ENCODE results near the gene NOA1. TPM values are rescaled to one million over a fixed set of nuclear protein-coding genes. Genes with fewer than 3 reads are reported as not detected.
A peak's percentile ranks its signal among the peaks of the same experiment; 100 is the strongest.

The NOA1 gene
- total and polyA plus RNA-seq, 2 donors (not counting 3 experiments of a cell fraction or from before 2014, with no cell fraction given): 13.9 to 17.1 TPM

GRCh38 chr4:56981795-56982201 is 4.4 kb upstream of the NOA1 start:
- H3K36me3 ChIP-seq (ENCODE audit: control insufficient read depth in 2 of 2, extremely low read depth in 1 of 2, insufficient read depth in 2 of 2, low read length in 2 of 2): peaks cover 3 to 8% of the 10 kb centered on the region in 2 experiments
- FAIRE-seq: peak; percentile 82
- no peaks in the 10 kb centered on the region for H3K9me3 ChIP-seq (replicated peaks; ENCODE audit: control insufficient read depth, insufficient read depth, low read length)
- H2AFZ ChIP-seq (ENCODE audit: low read depth, low read length): no peak overlapping the region
- dilution Hi-C loops (cut with MboI; ENCODE audit: extremely low pct_ligation_motif_present, low sequenced_read_pairs) (no loop called here), intact Hi-C loops (cut with micrococcal nuclease) (loop anchor here (1.0 kb wide), 1 partner anchor 39 kb away; no protein-coding TSS in a partner anchor)
- no peaks in the 10 kb centered on the region for H4K20me1 ChIP-seq (replicated peaks; ENCODE audit: control insufficient read depth, extremely low read depth, insufficient read depth, low read length)
- POLR2A ChIA-PET: interaction anchor here (0.6 to 1.4 kb wide), 3 partner anchors 14 to 127 kb away, joined by 3 to 4 read pairs (median 4); no protein-coding TSS in a partner anchor
- H3K9ac ChIP-seq (replicated peaks; ENCODE audit: extremely low read depth, insufficient read depth, low read length): peak overlapping the region; percentile 97
- H3K4me1 ChIP-seq (ENCODE audit: control insufficient read depth, extremely low read depth, insufficient read depth, low read length): peaks cover 34% of the 10 kb centered on the region
- DNase-seq (ENCODE audit: low read depth, low spot score): peak; percentile 93
- H3K4me3 ChIP-seq (replicated peaks in 1 of 3; ENCODE audit: insufficient read depth in 1 of 3, low read depth in 1 of 3, low read length in 3 of 3): peak overlapping the region in 2 of 3 experiments; percentile 19 to 67
- peak; percentile 73 for TF ChIP-seq FOS (IDR thresholded peaks at IDR 0.05; ENCODE audit: borderline replicate concordance, insufficient read depth, low read length)
- no peak for TF ChIP-seq MAX (IDR thresholded peaks at IDR 0.05; ENCODE audit: insufficient read depth, insufficient read length)
- peak; percentile 85 for TF ChIP-seq GATA2 (IDR thresholded peaks at IDR 0.05; ENCODE audit: insufficient read depth, insufficient read length, low read depth, low read length)
- TF ChIP-seq EZH2 (IDR thresholded peaks at IDR 0.05; ENCODE audit: borderline replicate concordance, low read depth, low read length, severe bottlenecking): no peak
- peak; percentile 95 for TF ChIP-seq JUN (IDR thresholded peaks at IDR 0.05; ENCODE audit: borderline replicate concordance, insufficient read depth, insufficient read length, low read depth)
- TF ChIP-seq POLR2AphosphoS5 (IDR thresholded peaks at IDR 0.05; ENCODE audit: insufficient read depth, low read depth, low read length): peak; percentile 70
- TF ChIP-seq MYC (IDR thresholded peaks at IDR 0.05; ENCODE audit: low read depth, low read length): no peak
- no peak for TF ChIP-seq CTCF (IDR thresholded peaks at IDR 0.05; ENCODE audit: extremely low read depth in 1 of 2, insufficient read depth in 1 of 2, low read depth in 1 of 2, low read length in 2 of 2)
- peak; percentile 40 for TF ChIP-seq POLR2A (IDR thresholded peaks at IDR 0.05; ENCODE audit: low read depth, low read length)
- H3K27me3 ChIP-seq (ENCODE audit: control insufficient read depth in 2 of 2, insufficient read depth in 2 of 2, low read length in 2 of 2): no peaks in the 10 kb centered on the region
- BruUV-seq (replicated peaks): no TSS peak
- H3K9me1 ChIP-seq (replicated peaks; ENCODE audit: control insufficient read depth, extremely low read depth, insufficient read depth, low read length): no peaks in the 10 kb centered on the region
- H3K79me2 ChIP-seq (ENCODE audit: control insufficient read depth, insufficient read depth, low read length): peaks cover 82% of the 10 kb centered on the region
- CTCF ChIA-PET: interaction anchor here (1.0 to 1.2 kb wide), 2 partner anchors 10 to 14 kb away, joined by 3 to 4 read pairs; no protein-coding TSS in a partner anchor
- peak overlapping the region; percentile 95 for H3K4me2 ChIP-seq (ENCODE audit: insufficient read depth, low read length)
- peak overlapping the region; percentile 100 for H3K27ac ChIP-seq (ENCODE audit: insufficient read depth, low read depth, low read length)

All from endothelial cell of umbilical vein (primary cell).